ENCODE data around the gene LMO2.

LMO2 gene

GRCh38 chr11:33935461-33936456 is 43.9 kb upstream of the LMO2 start:
- Histone ChIP-seq H3K27ac (ENCODE audit: low read length) (no peak overlapping the region), H3K9me2 (replicated peaks; ENCODE audit: insufficient read depth, low read length) (no peaks in the 10 kb centered on the region), H3K9me3 (replicated peaks; ENCODE audit: insufficient read depth, low read length) (no peaks in the 10 kb centered on the region), H4K20me1 (ENCODE audit: insufficient read depth, low read length) (no peaks in the 10 kb centered on the region), H3K4me2 (ENCODE audit: low read depth, low read length) (no peak overlapping the region), H2AFZ (ENCODE audit: low read length) (no peak overlapping the region), H3K4me1 (ENCODE audit: low read length) (no peaks in the 10 kb centered on the region), H3K79me2 (ENCODE audit: low read length) (no peaks in the 10 kb centered on the region), H3K9ac (ENCODE audit: low read length) (no peak overlapping the region), H3K27me3 (replicated peaks; ENCODE audit: insufficient read depth, low read length) (no peaks in the 10 kb centered on the region), H3K36me3 (replicated peaks; ENCODE audit: insufficient read depth, low read length) (no peaks in the 10 kb centered on the region), H3F3A (ENCODE audit: insufficient read depth, low read length) (no peaks in the 10 kb centered on the region), H3K4me3 (ENCODE audit: low read length) (no peak overlapping the region)
- DNase-seq = no peak
- TF ChIP-seq CTCF (IDR thresholded peaks at IDR 0.05; ENCODE audit: low read length) = no peak
- TF ChIP-seq EZH2 (optimal IDR thresholded peaks at IDR 0.05; ENCODE audit: low read depth, low read length) = no peak
- no peak for TF ChIP-seq EZH2phosphoT487 (IDR thresholded peaks at IDR 0.05; ENCODE audit: low read length)

GRCh38 chr11:33935005-33935404 is 43.1 kb upstream of the LMO2 start:
- Histone ChIP-seq H3K27ac (ENCODE audit: low read length) (no peak overlapping the region), H3K4me2 (ENCODE audit: low read depth, low read length) (no peak overlapping the region), H3K4me1 (ENCODE audit: low read length) (no peaks in the 10 kb centered on the region), H3K9ac (ENCODE audit: low read length) (no peak overlapping the region), H3K9me2 (replicated peaks; ENCODE audit: insufficient read depth, low read length) (no peaks in the 10 kb centered on the region), H3F3A (ENCODE audit: insufficient read depth, low read length) (no peaks in the 10 kb centered on the region), H3K9me3 (replicated peaks; ENCODE audit: insufficient read depth, low read length) (no peaks in the 10 kb centered on the region), H4K20me1 (ENCODE audit: insufficient read depth, low read length) (no peaks in the 10 kb centered on the region), H3K27me3 (replicated peaks; ENCODE audit: insufficient read depth, low read length) (no peaks in the 10 kb centered on the region), H2AFZ (ENCODE audit: low read length) (no peak overlapping the region), H3K4me3 (ENCODE audit: low read length) (no peak overlapping the region), H3K36me3 (replicated peaks; ENCODE audit: insufficient read depth, low read length) (no peaks in the 10 kb centered on the region), H3K79me2 (ENCODE audit: low read length) (no peaks in the 10 kb centered on the region)
- TF ChIP-seq EZH2phosphoT487 (IDR thresholded peaks at IDR 0.05; ENCODE audit: low read length) (no peak), CTCF (IDR thresholded peaks at IDR 0.05; ENCODE audit: low read length) (no peak), EZH2 (optimal IDR thresholded peaks at IDR 0.05; ENCODE audit: low read depth, low read length) (no peak)
- no peak for DNase-seq

- Histone ChIP-seq H3K79me2 (ENCODE audit: low read length) (no peaks in the 10 kb centered on the region), H3K9ac (ENCODE audit: low read length) (no peak overlapping the region), H4K20me1 (ENCODE audit: insufficient read depth, low read length) (no peaks in the 10 kb centered on the region), H3K9me3 (replicated peaks; ENCODE audit: insufficient read depth, low read length) (no peaks in the 10 kb centered on the region), H3K9me2 (replicated peaks; ENCODE audit: insufficient read depth, low read length) (no peaks in the 10 kb centered on the region), H3K4me3 (ENCODE audit: low read length) (no peak overlapping the region), H3F3A (ENCODE audit: insufficient read depth, low read length) (no peaks in the 10 kb centered on the region), H2AFZ (ENCODE audit: low read length) (no peak overlapping the region), H3K27ac (ENCODE audit: low read length) (no peak overlapping the region), H3K36me3 (replicated peaks; ENCODE audit: insufficient read depth, low read length) (no peaks in the 10 kb centered on the region), H3K27me3 (replicated peaks; ENCODE audit: insufficient read depth, low read length) (no peaks in the 10 kb centered on the region), H3K4me2 (ENCODE audit: low read depth, low read length) (no peak overlapping the region), H3K4me1 (ENCODE audit: low read length) (no peaks in the 10 kb centered on the region)
- no peak for TF ChIP-seq EZH2phosphoT487 (IDR thresholded peaks at IDR 0.05; ENCODE audit: low read length)
- TF ChIP-seq EZH2 (optimal IDR thresholded peaks at IDR 0.05; ENCODE audit: low read depth, low read length) = no peak
- no peak for TF ChIP-seq CTCF (IDR thresholded peaks at IDR 0.05; ENCODE audit: low read length)
- no peak for DNase-seq
These were observed 42.6 kb upstream of the LMO2 start for GRCh38 chr11:33934450-33934849.

All from MM.1S (cell line).